Mammary epithelial cell (primary cell): ENCODE results near the gene ENPP6.

ENCODE experiments used
- EZH2 ChIP-seq: IDR thresholded peaks from 2 replicates; pipeline ENCODE4 v1.6.1; 2012; ENCODE audit warnings: low read length, inconsistent platforms, borderline replicate concordance
- TF ChIP-seq, protein P1 (sequence below), 2 donors: IDR thresholded peaks in 1 of 2; conservative IDR thresholded peaks in 1 of 2; 2 replicates each; pipeline ENCODE4 v1.5.1; 2011 to 2012; ENCODE audit warnings: inconsistent platforms in 2 of 2, low read length in 2 of 2, mild to moderate bottlenecking in 2 of 2, control low read depth in 1 of 2, low read depth in 1 of 2; ENCODE audit not compliant: insufficient read depth in 1 of 2; ENCODE audit errors: extremely low read depth in 1 of 2

DNA sequence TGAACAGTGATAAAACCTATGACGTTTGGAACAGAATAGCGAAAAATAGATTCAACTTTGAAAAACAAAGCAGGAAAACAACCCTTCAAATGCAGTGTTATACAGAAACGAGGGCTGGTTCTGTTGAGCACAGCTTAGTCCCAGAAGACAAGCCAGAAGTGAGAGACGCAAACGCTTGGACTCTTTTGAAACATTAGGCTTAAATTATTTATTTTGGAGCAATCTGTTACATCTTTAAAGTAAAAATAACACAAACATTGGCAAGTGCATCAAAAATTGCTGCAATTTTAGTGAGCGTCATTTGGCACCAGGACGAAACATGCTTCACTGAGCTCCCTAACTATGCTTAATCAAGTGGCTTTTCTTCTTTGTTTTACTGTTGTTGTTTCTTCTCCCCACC, 63.5 kb downstream of the ENPP6 start:
- TF ChIP-seq, protein P1, sequence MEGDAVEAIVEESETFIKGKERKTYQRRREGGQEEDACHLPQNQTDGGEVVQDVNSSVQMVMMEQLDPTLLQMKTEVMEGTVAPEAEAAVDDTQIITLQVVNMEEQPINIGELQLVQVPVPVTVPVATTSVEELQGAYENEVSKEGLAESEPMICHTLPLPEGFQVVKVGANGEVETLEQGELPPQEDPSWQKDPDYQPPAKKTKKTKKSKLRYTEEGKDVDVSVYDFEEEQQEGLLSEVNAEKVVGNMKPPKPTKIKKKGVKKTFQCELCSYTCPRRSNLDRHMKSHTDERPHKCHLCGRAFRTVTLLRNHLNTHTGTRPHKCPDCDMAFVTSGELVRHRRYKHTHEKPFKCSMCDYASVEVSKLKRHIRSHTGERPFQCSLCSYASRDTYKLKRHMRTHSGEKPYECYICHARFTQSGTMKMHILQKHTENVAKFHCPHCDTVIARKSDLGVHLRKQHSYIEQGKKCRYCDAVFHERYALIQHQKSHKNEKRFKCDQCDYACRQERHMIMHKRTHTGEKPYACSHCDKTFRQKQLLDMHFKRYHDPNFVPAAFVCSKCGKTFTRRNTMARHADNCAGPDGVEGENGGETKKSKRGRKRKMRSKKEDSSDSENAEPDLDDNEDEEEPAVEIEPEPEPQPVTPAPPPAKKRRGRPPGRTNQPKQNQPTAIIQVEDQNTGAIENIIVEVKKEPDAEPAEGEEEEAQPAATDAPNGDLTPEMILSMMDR (conservative IDR thresholded peaks at IDR 0.05 in 1 of 2, IDR thresholded peaks at IDR 0.05 in 1 of 2; ENCODE audit: extremely low read depth in 1 of 2, insufficient read depth in 1 of 2, low read depth in 1 of 2, low read length in 2 of 2) = no peak
- TF ChIP-seq EZH2 = no peak
